HepG2 (cell line): Measurements from ENCODE around the gene C3orf18.

Experiments
- CBX2 ChIP-seq, 2 experiments: fragments of 200-600 bp in 1 of 2; sonication (generic); formaldehyde crosslinking in 1 of 2; IDR thresholded peaks; 2 replicates each; pipeline versions ENCODE4 v1.7.0 to v1.8.1; 2018 to 2022; ENCODE audit warnings: low read depth in 2 of 2, low read length in 1 of 2, mild to moderate bottlenecking in 1 of 2, missing genetic modification reagents in 1 of 2
- RBM39 ChIP-seq: fragments of 200-400 bp; formaldehyde crosslinking; IDR thresholded peaks from one replicate; pipeline ENCODE4 v1.6.1; 2018; ENCODE audit warnings: antibody characterized with exemption, mild to moderate bottlenecking, low read depth, low read length; ENCODE audit not compliant: poor library complexity, severe bottlenecking
- SP1 ChIP-seq, 2 experiments: fragments of 450-650 bp in 1 of 2; sonication (generic) in 1 of 2; formaldehyde crosslinking in 1 of 2; IDR thresholded peaks; 2 replicates each; pipeline versions ENCODE4 v1.4.0 to v1.6.1; 2016 to 2020; ENCODE audit warnings: missing genetic modification reagents in 1 of 2
- ZNF841 ChIP-seq: sonication (generic); formaldehyde crosslinking; IDR thresholded peaks from 2 replicates; pipeline ENCODE4 v1.8.1; 2023; ENCODE audit warnings: missing genetic modification reagents, borderline replicate concordance
- TF ChIP-seq, protein P1 (sequence below): sonication (generic); formaldehyde crosslinking; IDR thresholded peaks from 2 replicates; pipeline ENCODE4 v1.5.0; 2020; ENCODE audit warnings: missing genetic modification reagents
- TF ChIP-seq, protein P2 (sequence below): sonication (generic); formaldehyde crosslinking; IDR thresholded peaks from 2 replicates; pipeline ENCODE4 v1.5.0; 2020; ENCODE audit warnings: mild to moderate bottlenecking, missing genetic modification reagents, moderate library complexity
- TF ChIP-seq, protein P3 (sequence below): sonication (generic); formaldehyde crosslinking; IDR thresholded peaks from 2 replicates; pipeline ENCODE4 v1.8.0; 2022; ENCODE audit warnings: mild to moderate bottlenecking, missing genetic modification reagents

DNA sequence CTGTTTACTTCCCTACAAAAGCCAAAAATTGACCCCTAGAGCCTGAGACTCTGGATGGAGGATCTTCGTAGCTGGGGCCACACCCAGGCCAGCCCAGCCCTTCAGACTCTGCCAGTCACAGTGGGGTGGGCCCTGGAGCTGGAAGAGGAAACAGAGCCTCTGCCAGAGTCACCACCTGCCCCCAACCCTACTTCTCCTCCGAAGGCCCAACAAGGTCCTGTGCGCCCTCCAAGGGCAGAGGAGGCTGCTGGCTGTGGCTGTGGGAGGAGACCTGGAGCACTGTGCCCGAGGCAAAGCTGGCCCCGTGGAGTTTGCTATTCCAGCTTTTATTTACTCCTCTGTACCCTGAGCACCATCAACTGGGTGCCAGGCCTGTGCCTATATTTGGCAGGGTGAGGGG is 25.0 kb upstream of the C3orf18 start:
- no peak for TF ChIP-seq ZNF841 (CRISPR knock-in tag)
- TF ChIP-seq, protein P1, sequence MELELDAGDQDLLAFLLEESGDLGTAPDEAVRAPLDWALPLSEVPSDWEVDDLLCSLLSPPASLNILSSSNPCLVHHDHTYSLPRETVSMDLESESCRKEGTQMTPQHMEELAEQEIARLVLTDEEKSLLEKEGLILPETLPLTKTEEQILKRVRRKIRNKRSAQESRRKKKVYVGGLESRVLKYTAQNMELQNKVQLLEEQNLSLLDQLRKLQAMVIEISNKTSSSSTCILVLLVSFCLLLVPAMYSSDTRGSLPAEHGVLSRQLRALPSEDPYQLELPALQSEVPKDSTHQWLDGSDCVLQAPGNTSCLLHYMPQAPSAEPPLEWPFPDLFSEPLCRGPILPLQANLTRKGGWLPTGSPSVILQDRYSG (CRISPR knock-in tag): no peak
- no peak for TF ChIP-seq RBM39
- TF ChIP-seq CBX2 (IDR thresholded peaks at IDR 0.05; ENCODE audit: low read depth, low read length): no peak
- TF ChIP-seq CBX2 (CRISPR knock-in tag; IDR thresholded peaks at IDR 0.05; ENCODE audit: low read depth): no peak
- TF ChIP-seq SP1 (IDR thresholded peaks at IDR 0.05): no peak
- TF ChIP-seq SP1 (CRISPR knock-in tag; IDR thresholded peaks at IDR 0.05): no peak
- TF ChIP-seq, protein P2, sequence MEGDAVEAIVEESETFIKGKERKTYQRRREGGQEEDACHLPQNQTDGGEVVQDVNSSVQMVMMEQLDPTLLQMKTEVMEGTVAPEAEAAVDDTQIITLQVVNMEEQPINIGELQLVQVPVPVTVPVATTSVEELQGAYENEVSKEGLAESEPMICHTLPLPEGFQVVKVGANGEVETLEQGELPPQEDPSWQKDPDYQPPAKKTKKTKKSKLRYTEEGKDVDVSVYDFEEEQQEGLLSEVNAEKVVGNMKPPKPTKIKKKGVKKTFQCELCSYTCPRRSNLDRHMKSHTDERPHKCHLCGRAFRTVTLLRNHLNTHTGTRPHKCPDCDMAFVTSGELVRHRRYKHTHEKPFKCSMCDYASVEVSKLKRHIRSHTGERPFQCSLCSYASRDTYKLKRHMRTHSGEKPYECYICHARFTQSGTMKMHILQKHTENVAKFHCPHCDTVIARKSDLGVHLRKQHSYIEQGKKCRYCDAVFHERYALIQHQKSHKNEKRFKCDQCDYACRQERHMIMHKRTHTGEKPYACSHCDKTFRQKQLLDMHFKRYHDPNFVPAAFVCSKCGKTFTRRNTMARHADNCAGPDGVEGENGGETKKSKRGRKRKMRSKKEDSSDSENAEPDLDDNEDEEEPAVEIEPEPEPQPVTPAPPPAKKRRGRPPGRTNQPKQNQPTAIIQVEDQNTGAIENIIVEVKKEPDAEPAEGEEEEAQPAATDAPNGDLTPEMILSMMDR (CRISPR knock-in tag): no peak
- TF ChIP-seq, protein P3, sequence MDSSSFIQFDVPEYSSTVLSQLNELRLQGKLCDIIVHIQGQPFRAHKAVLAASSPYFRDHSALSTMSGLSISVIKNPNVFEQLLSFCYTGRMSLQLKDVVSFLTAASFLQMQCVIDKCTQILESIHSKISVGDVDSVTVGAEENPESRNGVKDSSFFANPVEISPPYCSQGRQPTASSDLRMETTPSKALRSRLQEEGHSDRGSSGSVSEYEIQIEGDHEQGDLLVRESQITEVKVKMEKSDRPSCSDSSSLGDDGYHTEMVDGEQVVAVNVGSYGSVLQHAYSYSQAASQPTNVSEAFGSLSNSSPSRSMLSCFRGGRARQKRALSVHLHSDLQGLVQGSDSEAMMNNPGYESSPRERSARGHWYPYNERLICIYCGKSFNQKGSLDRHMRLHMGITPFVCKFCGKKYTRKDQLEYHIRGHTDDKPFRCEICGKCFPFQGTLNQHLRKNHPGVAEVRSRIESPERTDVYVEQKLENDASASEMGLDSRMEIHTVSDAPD: no peak
